Choroid plexus epithelial cell (primary cell): ENCODE data around the gene B4GALT6.

Experiments used
- DNase-seq: peaks from one replicate; pipeline ENCODE4 v3.0.0-alpha.2; 2010; ENCODE audit warnings: low read depth
- H3K4me3 ChIP-seq: 2 replicates; pipeline ENCODE4 v1.5.1; 2011; ENCODE audit warnings: low read depth, mild to moderate bottlenecking, control low read depth, low read length, moderate library complexity
- TF ChIP-seq, protein P1 (sequence below): conservative IDR thresholded peaks from 2 replicates; pipeline ENCODE4 v1.5.1; 2011; ENCODE audit warnings: low read depth, mild to moderate bottlenecking, control low read depth, inconsistent platforms, low read length, moderate library complexity

Gene B4GALT6

DNA sequence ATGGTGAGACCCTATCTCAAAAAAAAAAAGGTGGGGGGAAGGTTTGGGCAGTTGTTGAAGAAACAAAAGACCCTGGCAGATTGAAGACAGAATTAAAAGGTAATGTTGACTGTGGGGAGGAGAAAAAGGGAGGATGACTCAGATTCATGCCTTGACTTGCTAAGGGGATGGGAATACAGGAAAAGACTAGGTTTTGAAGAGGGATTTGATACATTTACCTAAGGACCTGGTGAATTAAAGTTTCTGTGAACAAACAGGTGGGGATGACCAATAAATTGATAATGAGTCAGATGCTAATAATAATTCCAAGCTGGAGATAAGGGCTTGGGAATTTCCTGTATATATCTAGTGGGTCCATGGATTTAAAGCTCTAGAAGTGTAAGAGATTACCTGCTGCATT lies 65.1 kb downstream of the B4GALT6 start:
- no peak for DNase-seq
- TF ChIP-seq, protein P1, sequence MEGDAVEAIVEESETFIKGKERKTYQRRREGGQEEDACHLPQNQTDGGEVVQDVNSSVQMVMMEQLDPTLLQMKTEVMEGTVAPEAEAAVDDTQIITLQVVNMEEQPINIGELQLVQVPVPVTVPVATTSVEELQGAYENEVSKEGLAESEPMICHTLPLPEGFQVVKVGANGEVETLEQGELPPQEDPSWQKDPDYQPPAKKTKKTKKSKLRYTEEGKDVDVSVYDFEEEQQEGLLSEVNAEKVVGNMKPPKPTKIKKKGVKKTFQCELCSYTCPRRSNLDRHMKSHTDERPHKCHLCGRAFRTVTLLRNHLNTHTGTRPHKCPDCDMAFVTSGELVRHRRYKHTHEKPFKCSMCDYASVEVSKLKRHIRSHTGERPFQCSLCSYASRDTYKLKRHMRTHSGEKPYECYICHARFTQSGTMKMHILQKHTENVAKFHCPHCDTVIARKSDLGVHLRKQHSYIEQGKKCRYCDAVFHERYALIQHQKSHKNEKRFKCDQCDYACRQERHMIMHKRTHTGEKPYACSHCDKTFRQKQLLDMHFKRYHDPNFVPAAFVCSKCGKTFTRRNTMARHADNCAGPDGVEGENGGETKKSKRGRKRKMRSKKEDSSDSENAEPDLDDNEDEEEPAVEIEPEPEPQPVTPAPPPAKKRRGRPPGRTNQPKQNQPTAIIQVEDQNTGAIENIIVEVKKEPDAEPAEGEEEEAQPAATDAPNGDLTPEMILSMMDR, result no peak
- no peak overlapping the region for H3K4me3 ChIP-seq

DNA sequence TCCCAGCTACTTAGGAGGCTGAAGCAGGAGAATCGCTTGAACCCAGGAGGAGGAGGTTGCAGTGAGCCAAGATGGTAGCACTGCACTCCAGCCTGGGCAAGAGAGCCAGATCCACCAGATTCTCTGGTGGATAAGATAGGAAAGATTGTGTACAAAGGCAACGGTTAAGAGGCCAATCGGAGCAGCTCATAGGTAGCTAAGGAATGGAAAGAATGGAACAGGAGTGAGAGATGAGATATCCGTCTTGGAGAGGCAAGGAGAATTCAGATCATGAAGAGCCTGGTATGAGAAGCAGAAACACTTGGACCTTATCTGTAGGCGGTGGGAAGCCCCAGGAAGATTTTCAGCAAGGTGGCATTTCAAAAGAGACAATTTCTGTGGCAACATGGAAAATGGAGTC lies 65.6 kb downstream of the B4GALT6 start:
- no peak overlapping the region for H3K4me3 ChIP-seq
- DNase-seq, result no peak
- TF ChIP-seq, protein P1, result no peak

DNA sequence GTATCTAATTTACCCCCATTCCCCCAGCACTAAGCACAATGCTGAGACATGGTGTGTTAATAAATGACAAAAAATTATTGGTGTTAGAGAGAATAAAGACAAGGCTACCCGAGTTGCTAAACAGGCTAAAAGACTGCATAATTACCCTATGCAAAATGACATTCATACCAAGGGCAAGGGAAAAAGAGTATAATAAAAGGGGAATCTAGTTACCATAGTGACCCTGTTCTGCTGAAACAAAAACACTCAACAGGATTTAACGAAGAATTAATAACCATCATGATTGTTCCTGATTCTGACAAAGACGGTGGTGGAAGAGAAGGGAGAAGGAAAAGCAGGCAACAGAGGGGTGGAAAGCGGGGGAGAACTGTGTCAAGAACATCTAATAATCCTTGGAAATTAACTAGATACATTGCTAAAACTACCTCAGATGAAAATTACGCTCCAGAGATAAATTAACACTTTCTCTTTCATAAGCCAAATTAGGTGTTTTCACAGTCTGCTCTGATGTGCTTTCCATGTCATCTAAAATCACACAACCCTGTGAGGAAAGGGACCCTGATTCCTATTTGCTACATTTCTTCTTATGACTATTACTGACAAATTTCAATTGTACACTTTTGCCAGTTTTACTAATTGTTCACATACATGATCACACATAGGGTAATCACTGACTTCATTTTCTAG lies 67.2 kb downstream of the B4GALT6 start:
- DNase-seq, result no peak
- TF ChIP-seq, protein P1, result no peak
- H3K4me3 ChIP-seq, result no peak overlapping the region

DNA sequence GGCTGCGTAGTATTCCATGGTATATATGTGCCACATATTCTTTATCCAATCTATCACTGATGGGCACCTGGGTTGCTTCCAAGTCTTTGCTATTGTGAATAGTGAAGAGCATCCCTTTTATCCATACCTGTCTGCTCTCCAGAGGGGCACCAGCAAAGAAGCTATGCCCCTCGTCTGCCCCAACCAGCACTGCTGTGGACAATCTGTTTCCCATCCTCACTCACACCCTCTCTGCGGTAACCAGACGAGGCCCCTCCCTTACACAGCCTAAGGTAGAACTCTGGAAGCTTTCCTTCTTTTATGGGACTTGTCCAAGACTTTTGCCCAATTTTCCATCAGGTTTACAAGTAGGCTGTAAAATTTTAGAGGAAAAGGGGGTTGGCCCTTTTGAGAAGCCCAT lies 67.8 kb downstream of the B4GALT6 start:
- TF ChIP-seq, protein P1, result no peak
- DNase-seq, result no peak
- no peak overlapping the region for H3K4me3 ChIP-seq

DNA sequence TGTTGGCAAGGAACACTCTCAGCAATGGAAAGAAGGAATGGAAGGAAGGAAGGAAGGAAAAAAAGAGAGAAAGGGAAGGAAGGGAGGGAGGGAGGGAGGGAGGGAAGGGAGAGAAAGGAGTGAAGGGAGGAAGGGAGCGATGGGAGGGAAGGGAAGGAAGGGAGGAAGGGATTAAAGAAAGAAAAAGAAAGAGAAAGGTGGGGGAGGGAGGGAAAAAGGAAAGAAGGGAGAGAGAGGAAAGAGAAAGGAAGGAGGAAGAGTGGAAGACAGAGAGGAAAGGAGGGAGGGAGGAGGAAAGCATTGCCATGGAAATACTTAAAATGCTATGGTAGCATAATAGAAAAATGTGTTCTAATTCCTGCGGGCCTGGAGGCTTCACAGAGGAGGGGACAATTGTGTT lies 70.3 kb downstream of the B4GALT6 start:
- TF ChIP-seq, protein P1, result no peak
- no peak overlapping the region for H3K4me3 ChIP-seq
- DNase-seq, result no peak

DNA sequence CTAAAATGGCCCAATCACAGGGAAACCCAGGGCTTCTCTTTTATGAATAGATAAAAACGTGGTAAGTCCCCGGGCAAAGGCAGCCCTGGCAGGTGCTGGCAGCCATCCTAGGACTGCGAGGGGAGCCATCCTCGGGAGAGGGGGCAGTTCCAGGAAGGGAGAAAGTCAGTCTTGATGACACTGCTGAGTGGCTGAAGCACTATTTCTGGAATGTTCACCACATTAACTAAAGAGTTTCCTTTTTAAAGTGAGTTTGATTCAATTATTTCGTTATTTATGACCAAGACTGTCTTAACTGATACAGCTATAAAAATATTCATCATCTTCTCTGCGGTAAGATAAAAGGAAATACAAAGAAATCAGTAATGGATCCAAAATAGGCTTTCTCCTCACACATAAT lies 72.3 kb downstream of the B4GALT6 start:
- TF ChIP-seq, protein P1, result no peak
- DNase-seq, result no peak
- no peak overlapping the region for H3K4me3 ChIP-seq

DNA sequence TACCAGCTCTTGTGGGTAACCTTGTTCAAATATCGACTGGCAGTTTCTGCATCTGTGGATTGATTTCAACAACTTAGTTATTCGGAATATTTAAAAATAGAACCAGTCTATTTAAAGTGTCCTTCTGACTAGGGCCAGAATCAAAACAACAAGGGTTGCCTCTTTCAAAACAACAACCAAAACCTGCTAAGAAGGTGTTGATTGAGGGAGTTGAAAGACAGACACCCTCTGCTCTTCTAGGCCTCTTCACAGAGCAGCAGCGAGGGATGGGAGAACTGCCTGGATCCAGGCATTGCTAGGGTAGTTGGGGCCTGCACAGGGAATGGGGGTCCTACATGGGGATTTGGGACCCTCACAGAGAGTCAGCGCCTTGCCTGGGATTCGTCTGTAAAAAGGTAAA lies 72.9 kb downstream of the B4GALT6 start:
- no peak for DNase-seq
- no peak overlapping the region for H3K4me3 ChIP-seq
- TF ChIP-seq, protein P1, result no peak
